GM18909 (cell line): ENCODE data around the gene GALNS.

ENCODE experiments used
- ATAC-seq: cut with Tn5 transposase; IDR thresholded peaks from one replicate; pipeline ENCODE4 v1.9.1; 2021; ENCODE audit warnings: mild to moderate bottlenecking; ENCODE audit not compliant: unreplicated experiment, poor library complexity

The GALNS gene

GRCh38 chr16:88821168-88821850, 35.4 kb downstream of the GALNS start:
- ATAC-seq: no peak

- no peak for ATAC-seq
Observed at GRCh38 chr16:88820385-88821025, 36.2 kb downstream of the GALNS start.

GRCh38 chr16:88819126-88819525, 37.6 kb downstream of the GALNS start:
- no peak for ATAC-seq

GRCh38 chr16:88818575-88818874, 38.2 kb downstream of the GALNS start:
- no peak for ATAC-seq

- ATAC-seq: no peak
Observed at GRCh38 chr16:88817785-88818574, 38.8 kb downstream of the GALNS start.

- ATAC-seq: no peak
Observed at GRCh38 chr16:88816736-88817535, 39.8 kb downstream of the GALNS start.

- no peak for ATAC-seq
Observed at GRCh38 chr16:88815901-88816589, 40.7 kb downstream of the GALNS start.

- ATAC-seq: no peak
Observed at GRCh38 chr16:88815227-88815626, 41.5 kb downstream of the GALNS start.

- ATAC-seq: no peak
Observed at GRCh38 chr16:88814144-88814502, 42.6 kb downstream of the GALNS start.

GRCh38 chr16:88813269-88814143, 43.2 kb downstream of the GALNS start:
- no peak for ATAC-seq

- no peak for ATAC-seq
Observed at GRCh38 chr16:88812513-88813268, 44.1 kb downstream of the GALNS start.

GRCh38 chr16:88811769-88812512, 44.8 kb downstream of the GALNS start, which contains the start of gene APRT:
TSS of gene APRT (minus strand) at chr16:88811928. CDS start at chr16:88811899, 29 bp downstream.
- ATAC-seq: peak; percentile 78

- ATAC-seq: peak; percentile 46
Observed at GRCh38 chr16:88810912-88811768, 45.6 kb downstream of the GALNS start.

GRCh38 chr16:88810166-88810911, 46.4 kb downstream of the GALNS start:
- no peak for ATAC-seq

GRCh38 chr16:88809676-88810165, 47.0 kb downstream of the GALNS start:
- ATAC-seq: no peak

GRCh38 chr16:88809068-88809675, 47.6 kb downstream of the GALNS start:
- no peak for ATAC-seq
